NCI-H345 treated with DMSO at 0.1 percent for 48 hours (cell line): Measurements from ENCODE around the gene DDX27.

Source experiments
- DNase-seq: peaks from one replicate; lab custom pipeline; 2025; ENCODE audit not compliant: unreplicated experiment; lab: John Stamatoyannopoulos, UW

DDX27 gene

DNA sequence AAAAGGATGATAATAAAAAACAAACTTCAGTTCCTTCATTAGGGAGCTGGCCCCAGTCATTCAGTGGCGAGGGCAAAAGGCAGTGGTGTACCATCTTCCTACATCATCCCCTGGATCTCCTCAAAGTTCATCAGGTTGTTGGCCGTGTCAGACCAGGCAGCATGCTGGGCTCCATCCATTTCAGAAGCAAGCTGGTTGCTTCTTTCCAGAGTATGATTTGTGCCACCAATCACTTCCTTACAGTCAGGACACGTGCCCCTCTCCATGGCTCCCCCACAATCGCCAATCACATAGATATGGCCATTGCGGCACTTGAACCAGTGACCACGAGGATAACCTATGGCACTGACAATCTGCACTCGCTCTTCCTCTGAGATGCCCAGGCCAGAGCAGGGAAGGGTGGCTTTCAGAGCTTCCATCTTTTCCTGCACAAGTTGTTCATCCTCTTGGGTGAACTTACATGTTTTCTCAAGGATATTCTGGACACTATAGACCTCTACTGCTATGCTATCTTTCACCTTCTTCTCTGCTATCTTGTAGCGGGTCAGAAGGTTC is 28.0 kb downstream of the DDX27 start:
- DNase-seq: no peak

DNA sequence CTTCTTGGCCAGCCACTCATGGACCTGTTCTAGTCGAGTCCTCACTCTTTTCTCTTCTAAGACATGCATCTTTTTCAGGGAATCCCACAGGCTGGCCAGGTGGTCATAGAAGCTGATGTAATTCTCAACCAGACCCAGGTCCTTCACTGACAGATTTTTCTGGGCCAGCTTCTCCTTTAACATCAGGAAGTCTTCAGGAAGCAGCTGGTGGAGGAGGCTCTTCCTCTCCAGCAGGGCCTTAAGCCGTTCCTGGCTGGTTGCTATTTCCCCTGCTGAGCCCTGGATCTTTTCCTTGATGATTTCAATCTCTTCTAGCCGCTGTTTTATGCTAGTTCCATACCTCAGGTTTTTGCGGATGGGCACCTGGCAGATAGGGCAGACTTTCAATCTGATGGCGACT is 28.6 kb downstream of the DDX27 start:
- DNase-seq: no peak

DNA sequence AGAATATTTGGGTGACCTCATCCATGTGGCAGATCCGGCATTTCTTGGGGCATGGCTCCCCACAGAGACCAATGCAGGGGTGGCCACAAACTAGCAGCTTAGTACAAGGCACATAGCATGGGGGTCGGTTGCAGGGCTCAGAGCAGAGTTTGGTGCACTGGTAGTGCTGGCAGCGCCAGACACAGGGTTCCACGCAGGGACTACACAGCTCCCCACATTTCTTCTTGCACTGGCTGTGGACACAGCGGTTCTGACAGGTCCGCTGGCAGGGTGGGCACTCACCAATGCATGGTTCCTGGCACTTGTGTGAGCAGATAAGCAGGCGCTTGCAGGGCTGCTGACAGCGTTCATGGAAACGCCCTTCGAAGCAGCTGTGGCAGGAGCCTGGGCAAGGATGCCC is 29.1 kb downstream of the DDX27 start:
- DNase-seq: no peak

DNA sequence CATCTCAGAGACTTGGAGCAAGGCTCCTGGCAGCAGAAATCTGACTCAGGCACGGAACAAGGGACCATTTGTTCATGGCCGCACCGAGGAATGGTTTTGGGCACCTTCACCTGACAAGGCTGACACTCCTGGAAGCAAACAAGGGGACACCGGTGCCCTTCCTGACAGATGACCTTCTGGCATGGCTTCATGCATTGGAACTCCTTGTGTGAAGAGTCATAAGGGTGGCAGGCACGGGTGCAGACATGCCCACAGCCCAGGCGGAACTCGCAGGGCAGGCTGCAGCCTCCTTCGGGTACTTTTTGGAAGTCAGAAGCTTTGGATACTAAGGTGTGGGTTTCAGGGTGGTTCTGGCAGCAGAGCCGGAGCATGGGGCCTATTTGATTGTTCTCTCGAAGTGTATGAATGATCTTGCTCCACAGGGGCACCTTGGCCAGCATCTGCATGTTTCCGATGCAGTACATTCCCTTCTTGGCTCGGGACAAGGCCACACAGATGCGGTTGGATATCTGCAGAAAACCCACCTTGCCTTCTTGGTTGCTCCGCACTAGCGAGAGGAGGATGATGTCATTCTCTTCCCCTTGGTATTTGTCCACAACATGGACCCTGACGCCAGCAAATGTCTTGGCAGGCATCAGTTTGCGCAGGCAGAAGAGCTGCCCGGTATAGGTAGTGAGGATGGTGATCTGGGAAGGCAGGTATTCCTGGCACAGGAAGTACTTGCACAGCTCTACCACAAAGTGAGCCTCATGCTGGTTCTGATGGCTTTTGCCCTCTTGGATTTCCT is 29.9 kb downstream of the DDX27 start:
- DNase-seq: no peak

DNA sequence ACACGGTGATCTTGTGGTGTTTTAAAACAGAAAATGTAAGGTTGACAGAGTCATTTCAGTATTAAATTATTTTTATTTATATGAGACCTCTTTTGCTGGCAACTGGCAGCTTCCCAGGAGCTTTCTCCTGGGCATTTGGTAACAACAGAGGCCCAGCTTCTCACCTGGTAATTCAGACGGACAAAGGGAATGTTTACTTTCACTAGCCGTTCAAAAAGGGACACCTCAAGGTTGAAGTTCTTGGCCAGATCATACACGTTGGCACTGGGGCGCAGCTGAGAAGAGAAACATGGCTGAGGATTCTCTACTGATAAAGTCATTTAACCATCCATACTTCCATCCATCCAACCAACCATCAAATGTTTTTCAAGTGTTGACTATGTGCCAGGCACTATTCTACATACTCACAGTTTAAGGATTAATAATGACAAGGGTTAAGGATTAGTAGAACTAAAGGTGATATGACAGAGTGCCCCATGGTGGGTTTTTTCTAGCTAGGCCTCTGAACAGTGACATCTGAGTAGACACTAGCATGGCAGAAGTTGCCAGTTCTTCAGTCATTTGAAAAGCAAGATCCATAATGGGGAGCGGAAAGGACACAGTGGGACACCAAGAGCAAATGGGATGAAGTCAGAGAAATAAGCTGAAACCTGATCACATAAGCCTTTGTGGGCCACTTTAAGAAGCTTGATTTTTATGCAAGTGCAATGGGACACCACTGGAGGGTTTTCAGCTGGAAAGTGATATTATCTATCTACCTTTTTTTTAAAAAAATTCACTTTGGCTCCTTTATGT is 33.5 kb downstream of the DDX27 start:
- no peak for DNase-seq

DNA sequence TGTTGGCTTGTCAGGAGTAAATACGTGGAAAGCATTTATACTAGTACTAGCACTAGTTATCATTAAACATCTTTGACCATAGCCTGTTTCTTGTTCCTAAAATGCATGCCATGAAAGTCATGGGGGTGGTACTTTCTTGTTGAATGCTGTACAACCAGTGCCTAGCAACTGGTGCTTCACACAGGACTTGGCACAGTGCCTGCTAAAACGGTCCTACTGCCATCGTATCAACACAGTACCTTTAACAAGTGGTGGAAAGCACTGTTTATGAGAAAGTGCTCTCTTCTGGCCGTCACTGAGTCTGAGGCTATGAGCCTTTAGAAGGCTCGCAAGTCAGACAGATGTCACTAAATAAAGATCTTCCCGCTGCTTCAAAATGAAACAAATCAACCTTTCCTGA is 37.0 kb downstream of the DDX27 start:
- no peak for DNase-seq

DNA sequence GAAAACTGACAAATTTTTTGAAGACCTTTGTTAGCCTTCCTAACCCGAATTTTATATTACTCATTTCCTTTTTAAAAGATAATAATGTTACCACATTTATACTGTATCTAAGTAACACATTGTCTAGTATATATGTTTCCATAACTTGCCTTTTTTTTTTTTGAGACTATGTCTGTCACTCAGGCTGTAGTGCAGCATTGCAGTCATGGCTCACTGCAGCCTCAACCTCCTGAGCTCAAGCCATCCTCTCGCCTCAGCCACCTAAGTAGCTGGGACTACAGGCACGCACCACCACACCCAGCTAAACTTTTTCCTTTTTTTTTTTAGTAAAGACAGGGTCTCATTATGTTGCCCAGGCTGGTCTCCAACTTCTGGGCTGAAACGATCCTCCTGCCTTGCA is 40.1 kb downstream of the DDX27 start:
- no peak for DNase-seq

DNA sequence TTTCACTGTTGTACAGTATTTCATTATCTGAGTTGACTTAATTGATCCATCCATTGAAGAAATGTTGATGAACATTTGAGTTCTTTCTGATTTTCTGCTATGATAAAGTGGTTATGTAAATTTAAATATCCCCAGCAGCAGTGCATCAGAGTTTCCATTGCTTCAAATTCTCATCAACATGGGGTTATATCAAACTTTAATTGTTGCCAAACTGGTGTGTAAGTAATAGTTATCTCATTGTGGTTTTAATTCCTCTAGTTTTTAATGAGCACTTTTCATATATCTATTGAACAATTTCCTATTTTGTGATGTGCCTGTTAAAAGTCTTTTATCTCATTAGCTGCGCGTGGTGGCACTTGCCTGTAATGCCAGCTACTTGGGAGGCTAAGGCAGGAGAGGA is 40.6 kb downstream of the DDX27 start:
- DNase-seq: no peak

DNA sequence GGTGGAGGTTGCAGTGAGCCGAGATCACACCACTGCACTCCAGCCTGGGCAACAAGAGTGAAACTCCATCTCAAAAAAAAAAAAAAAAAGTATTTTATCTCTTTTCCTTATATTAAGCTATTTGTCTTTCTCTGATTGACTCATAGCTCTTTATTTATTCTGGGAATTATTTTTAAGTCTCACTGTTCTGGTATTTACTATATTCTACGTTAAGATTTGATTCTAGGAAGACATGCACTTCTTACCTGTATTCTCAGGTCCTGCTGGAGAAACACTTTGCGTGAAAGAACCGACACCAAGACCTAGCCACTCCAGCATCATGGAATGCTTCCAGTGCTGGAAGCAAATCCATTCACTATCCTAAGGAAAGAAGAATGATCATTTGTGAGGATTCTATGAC is 41.0 kb downstream of the DDX27 start:
- no peak for DNase-seq

DNA sequence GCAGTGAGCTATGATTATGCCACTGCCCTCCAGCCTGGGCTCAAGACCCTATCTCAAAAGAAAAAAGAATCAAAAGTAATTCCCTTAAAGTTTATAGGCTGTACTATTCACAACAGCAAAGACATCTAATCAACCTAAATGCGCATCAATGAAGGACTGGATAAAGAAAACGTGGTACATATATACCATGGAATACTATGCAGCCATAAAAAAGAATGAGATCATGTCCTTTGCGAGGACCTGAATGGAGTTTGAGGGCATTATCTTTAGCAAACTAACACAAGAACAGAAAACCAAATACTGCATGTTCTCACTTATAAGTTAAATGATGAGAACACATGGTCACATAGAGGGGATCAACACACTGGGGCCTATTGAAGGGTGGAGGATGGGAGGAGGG is 42.0 kb downstream of the DDX27 start:
- DNase-seq: no peak

DNA sequence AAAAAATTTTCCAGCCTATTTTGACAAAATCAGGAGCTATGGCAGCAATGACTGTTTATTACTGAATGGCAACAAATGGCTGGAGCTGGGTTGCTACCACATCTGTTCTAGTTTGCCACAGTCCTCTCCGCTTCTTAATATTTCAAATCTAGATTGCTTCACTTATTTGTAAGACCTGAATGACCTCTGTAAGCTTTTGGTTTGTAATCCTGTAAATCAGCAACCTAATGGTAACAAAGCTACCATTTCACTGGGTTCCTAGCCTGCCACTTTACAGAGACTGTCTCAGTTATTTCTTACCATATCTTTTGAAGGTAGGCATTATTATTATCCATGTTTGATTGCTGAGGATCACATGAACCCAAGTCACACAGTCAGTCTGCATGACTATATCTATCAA is 43.2 kb downstream of the DDX27 start:
- no peak for DNase-seq

DNA sequence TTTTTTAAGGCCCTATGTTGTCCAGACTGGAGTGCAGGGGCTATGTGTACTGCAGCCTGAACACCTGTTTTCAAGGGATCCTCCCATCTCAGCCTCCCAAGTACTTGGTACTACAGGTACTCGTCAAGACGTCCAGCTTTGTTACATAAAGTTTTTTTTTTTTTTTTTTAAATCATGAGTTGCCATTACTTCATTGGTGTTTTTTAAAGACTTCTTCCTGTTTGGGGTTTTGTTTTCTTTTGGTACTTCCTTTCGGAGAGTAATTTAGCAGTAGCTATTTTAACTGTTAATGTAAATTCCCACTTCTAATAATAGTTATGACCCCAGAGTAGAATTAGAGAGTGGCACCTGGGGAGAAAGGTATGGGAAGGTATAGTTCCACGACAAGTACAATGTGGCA is 48.1 kb downstream of the DDX27 start:
- DNase-seq: no peak

DNA sequence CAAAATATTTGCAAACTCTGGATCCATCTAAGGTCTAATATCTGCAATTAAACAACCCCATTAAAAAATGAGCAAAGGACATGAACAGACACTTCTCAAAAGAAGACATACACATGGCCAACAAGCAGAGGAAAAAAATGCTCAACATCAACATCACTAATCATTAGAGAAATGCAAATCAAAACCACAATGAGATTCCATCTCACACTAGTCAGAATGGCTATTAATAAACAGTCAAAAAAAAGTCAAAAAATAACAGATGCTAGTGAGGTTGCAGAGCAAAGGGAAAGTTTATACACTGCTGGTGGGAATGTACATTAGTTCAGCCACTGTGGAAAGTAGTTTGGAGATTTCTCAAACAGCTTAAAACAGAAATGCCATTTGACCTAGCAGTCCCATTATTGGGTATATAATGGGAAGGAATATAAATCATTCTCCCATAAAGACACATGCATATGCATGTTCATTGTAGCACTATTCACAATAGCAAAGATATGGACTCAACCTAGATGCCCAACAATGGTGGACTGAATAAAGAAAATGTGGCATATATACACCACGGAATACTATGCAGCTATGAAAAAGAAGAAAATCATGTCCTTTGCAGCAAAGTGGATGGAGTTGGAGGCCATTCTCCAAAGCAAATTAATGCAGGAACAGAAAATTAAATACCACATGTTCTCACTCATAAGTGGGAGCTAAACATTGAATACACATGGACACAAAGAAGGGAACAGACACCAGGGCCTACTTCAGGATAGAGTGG is 49.6 kb downstream of the DDX27 start:
- no peak for DNase-seq

DNA sequence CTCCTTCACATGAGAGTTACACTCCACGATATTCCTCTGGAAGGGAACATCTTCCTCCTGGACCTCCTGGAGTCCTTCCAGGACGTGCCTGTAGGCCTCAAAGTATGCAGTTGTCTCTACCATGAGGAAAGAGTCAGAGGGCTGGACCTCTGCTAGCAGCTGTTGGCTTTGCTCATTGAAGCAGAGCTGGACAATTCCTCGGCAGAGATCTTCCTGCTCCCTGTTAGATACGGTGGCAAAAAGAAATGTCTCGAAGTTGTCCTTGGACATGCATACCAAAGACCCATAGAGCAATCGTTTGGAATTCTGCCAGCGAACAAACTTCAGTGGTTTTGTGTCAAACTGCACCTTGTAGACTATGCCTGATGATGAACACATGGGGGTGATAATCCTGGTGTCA is 51.0 kb downstream of the DDX27 start:
- no peak for DNase-seq

DNA sequence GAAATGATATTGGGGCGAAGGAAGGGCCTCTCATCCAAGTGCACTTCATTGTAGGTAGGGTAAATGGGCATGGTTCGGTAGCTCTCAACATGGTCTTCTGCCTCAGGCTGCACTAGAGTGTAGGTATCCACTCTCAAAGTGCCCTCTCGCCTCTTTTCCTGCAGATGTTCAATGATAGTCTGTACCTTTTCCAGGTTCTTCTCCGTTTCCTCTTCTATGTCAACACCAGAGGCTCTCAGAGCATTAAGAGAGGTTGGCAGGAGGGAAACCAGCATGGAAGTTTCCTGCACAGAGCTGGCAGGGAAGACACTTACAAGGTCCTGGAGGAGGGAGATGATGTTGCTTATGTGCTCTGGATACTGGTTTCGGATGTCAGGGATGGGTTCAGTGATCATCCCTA is 51.5 kb downstream of the DDX27 start:
- DNase-seq: no peak

DNA sequence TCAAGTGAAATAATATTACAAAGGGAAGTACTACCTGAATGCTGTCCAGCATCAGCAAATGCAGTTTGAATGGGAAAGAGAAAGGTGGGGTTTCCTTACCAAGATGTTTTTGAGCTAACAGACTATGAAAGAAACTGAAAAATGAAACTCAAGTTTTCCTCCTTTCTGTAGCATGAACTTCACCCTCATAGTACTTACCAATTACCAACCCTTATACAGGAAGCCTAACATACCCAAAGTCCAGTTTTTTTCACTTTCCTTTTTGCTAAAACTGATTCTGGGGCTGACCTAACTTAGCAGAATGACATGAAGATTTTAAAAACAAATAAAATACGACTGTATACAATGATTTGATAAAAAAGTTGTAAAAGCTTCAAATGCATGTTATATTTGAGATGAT is 53.4 kb downstream of the DDX27 start:
- DNase-seq: no peak

DNA sequence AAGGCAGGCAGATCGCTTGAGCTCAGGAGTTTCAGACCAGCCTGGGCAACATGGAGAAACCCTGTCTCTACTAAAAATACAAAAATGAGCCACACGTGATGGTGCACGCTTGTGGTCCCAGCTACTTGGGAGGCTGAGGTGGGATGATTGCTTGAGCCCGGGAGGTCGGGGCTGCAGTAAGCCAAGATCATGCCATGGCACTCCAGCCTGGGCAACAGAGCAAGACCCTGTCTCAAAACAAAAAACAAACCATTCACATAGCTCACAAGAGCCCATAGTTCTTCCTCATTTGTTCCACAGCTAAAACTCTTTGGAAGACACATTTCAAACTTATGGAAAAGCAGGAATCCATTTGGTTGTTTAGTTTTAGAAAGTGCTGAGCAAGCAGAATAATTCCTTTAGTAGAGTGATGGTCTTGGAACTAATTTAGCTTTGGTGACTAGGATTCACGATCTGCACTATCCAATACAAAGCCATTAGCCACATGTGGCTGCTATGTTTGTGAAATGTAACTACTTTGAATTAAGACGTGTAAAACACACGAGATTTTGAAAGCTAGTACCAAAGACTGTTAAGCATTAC is 54.6 kb downstream of the DDX27 start:
- no peak for DNase-seq

DNA sequence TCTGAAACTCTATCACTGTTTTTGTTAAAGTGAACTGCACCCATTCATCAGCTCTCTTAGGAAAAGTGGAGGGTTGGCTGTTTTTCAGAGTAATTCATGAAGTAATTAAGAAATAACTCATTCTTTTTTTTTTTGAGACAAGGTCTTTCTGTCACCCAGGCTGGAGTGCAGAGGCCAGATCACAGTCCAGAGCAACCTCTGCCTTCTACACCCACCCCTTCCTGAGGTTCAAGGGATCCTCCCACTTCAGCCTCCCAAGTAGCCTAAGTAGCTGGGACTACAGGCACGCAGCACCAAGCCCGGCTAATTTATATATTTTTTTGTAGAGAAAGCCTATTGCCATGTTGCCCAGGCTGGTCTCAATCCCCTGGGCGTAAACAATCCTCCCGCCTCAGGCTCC is 56.0 kb downstream of the DDX27 start:
- DNase-seq: no peak

DNA sequence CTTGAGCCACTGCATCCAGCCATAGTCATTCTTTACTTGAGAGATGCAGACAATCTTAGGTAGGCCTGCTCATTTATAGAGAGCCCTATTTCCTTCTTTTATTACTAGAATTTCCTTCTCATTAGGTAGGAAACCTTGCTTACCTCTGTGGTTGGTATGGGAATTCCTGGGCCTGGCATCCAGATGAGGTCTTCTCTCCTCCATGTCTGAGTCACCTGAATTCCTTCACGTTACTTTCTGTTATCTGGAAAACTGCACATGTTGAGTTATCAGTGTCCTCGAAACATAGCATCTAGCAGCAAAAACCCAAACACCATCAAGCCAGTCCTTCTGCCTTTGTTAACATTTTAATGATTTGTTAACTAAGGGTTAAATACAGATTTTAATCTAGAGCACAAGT is 56.4 kb downstream of the DDX27 start:
- no peak for DNase-seq

DNA sequence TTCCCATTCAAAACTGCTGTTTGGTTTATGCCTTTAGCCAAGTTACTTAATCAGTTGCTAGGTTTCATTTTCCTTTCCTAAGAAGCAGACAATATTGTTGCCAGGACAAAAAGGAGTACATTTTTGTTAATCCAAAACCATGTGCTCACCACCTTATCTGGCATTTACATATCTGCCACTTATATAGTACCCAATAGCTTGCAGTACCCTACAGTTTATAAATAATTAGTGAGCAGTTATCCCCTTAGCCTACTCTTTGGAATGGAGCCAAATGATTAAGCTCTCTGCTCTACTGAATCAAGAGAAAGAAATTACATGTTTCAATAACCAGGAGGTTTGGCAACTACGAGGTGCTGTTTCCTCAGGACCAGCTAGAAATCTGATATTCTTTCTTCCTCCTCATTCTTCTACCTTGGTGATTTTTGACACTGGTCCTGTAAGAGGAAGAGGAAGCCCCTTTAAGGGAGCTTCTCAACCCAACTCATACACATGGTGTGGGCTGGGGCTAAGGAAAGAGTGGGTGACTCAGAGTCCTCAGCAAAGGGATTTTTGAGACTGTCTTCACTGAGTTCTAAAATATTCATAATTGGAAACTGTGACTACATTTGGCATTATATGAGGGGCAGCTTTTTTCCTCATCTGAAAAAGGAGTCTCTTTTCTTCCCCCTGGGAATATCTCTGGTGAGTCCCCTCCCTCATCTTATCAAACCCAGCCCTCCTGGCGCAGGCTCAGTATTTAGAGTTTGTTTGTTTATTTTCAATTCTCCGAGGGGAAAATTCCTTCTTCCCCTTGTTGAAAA is 57.1 kb downstream of the DDX27 start:
- no peak for DNase-seq
